ENCODE results near the gene PVALEF.

Gene PVALEF

DNA sequence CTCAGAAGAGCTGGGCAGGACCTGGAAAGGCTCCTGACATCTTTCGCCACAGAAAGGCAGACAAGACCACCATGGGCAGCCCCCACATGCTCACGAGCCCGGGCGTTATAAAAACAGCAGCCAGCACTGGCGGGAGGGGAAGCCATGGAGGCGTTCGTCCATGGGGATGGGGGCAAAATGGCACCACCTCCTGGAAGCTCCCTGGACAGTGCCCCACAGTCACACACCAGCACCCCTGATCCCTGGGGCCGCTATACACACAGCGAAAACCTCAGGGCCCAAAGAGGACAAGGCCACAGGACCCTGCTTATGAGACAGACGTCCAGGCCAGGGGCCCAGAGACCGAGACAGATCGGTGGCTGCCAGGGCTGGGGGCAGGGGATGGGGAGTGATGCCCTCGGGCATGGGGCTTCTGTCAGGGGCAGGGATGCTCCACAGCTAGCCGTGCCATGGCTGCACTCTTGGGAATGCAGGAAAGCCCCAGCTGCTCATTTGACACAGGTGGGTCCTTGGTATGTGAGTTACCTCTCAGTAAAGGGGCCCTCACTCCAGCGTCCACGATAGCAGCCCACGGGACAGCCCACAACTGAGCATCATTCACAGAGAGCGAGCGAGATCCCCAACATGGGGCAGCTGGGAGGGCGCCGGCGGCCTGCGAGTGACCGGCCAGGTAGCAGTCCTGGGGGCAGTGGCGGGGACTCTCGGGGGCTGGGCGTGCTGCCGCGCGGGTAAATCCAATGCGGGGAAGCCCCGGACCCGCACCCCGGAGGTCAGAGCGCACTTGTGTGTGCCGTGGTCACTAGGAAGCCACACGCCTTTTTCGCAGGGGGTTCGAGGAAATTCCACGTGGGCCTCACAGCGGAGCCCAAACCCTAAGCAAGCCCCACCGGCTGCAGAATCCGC lies 6.4 kb upstream of the PVALEF start:
- no peak for TF ChIP-seq GABPA (IDR thresholded peaks at IDR 0.05; ENCODE audit: low read depth)
- TF ChIP-seq POLR2AphosphoS5 (IDR thresholded peaks at IDR 0.05; ENCODE audit: low read depth), result no peak
- Histone ChIP-seq H3K27me3 (ENCODE audit: insufficient read depth, poor library complexity, severe bottlenecking) (no peaks in the 10 kb centered on the region), H3K4me3 (replicated peaks; ENCODE audit: insufficient read depth, low read length) (no peak overlapping the region), H3K27ac (replicated peaks) (no peak overlapping the region)
- DNase-seq (ENCODE audit: low read depth in 1 of 2, low spot score in 1 of 2), result no peak

DNA sequence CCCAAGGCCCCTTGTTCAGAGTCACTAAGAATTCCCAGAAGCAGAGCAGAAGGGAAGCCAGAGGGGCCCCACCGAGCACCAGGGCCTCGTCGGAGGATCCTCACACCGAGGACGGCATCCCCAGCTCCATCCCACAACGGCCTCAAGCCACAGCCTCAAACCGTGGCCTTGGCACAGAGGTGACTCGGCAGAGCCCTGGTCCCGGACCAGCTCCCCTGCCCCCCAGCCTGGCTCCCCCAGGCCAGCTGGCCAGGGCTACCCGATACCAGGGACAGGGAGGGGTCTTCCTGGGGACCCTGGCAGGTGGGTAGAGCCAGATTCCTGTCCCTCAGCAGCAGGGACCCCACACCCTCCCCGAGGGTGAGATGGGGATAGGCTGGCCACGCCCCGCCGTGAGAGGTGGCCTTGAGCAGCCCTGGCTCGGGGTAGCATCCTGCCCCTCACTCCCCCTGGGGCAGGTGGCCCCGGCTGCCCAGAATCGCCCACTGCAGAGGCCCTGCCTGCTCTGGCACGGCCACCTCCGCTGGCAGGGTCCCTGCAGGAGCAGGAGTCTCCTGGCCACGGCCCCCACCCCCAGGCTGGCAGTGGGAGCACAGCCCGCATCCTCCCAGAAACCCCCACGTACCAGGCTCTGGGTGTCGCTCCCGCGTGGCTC lies 5.6 kb upstream of the PVALEF start:
- no peak for TF ChIP-seq SPI1 (IDR thresholded peaks at IDR 0.05; ENCODE audit: borderline replicate concordance, low read depth)
- TF ChIP-seq, protein P1, sequence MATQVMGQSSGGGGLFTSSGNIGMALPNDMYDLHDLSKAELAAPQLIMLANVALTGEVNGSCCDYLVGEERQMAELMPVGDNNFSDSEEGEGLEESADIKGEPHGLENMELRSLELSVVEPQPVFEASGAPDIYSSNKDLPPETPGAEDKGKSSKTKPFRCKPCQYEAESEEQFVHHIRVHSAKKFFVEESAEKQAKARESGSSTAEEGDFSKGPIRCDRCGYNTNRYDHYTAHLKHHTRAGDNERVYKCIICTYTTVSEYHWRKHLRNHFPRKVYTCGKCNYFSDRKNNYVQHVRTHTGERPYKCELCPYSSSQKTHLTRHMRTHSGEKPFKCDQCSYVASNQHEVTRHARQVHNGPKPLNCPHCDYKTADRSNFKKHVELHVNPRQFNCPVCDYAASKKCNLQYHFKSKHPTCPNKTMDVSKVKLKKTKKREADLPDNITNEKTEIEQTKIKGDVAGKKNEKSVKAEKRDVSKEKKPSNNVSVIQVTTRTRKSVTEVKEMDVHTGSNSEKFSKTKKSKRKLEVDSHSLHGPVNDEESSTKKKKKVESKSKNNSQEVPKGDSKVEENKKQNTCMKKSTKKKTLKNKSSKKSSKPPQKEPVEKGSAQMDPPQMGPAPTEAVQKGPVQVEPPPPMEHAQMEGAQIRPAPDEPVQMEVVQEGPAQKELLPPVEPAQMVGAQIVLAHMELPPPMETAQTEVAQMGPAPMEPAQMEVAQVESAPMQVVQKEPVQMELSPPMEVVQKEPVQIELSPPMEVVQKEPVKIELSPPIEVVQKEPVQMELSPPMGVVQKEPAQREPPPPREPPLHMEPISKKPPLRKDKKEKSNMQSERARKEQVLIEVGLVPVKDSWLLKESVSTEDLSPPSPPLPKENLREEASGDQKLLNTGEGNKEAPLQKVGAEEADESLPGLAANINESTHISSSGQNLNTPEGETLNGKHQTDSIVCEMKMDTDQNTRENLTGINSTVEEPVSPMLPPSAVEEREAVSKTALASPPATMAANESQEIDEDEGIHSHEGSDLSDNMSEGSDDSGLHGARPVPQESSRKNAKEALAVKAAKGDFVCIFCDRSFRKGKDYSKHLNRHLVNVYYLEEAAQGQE (IDR thresholded peaks at IDR 0.05; ENCODE audit: insufficient replicate concordance, low read depth), result no peak
- no peak for TF ChIP-seq GABPA (IDR thresholded peaks at IDR 0.05; ENCODE audit: low read depth)
- TF ChIP-seq POLR2AphosphoS5 (IDR thresholded peaks at IDR 0.05; ENCODE audit: low read depth), result no peak
- TF ChIP-seq, protein P2, sequence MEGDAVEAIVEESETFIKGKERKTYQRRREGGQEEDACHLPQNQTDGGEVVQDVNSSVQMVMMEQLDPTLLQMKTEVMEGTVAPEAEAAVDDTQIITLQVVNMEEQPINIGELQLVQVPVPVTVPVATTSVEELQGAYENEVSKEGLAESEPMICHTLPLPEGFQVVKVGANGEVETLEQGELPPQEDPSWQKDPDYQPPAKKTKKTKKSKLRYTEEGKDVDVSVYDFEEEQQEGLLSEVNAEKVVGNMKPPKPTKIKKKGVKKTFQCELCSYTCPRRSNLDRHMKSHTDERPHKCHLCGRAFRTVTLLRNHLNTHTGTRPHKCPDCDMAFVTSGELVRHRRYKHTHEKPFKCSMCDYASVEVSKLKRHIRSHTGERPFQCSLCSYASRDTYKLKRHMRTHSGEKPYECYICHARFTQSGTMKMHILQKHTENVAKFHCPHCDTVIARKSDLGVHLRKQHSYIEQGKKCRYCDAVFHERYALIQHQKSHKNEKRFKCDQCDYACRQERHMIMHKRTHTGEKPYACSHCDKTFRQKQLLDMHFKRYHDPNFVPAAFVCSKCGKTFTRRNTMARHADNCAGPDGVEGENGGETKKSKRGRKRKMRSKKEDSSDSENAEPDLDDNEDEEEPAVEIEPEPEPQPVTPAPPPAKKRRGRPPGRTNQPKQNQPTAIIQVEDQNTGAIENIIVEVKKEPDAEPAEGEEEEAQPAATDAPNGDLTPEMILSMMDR (IDR thresholded peaks at IDR 0.05; ENCODE audit: insufficient read depth, low read length), result no peak
- DNase-seq (ENCODE audit: low read depth in 1 of 2, low spot score in 1 of 2), result no peak
- Histone ChIP-seq H3K4me3 (replicated peaks; ENCODE audit: insufficient read depth, low read length) (peak overlapping the region; percentile 30), H3K27me3 (ENCODE audit: insufficient read depth, poor library complexity, severe bottlenecking) (peaks cover 2% of the 10 kb centered on the region), H3K27ac (replicated peaks) (peak overlapping the region; percentile 27)

DNA sequence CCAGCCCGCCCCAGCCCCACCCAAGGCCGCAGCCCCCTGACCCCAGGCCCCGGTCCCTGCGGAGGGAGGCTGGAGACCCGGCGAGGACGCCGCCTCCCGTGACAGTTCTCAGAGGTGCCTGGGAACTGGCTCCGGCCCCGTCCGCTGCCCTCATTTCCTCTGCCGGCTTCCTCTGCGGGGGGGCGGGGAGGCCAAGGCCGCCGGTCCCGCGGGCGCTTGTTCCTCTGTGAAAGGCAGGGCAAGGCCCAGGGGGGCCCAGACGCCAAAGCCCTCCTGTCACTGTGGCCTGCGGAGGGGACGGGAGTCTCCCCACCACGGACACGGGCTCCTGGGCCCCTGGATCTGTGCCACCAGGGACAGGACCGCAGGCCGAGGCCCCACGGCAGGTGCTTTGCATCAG lies 5.0 kb upstream of the PVALEF start:
- H3K4me3 ChIP-seq (replicated peaks; ENCODE audit: insufficient read depth, low read length), result peak overlapping the region; percentile 30
- peaks cover 7% of the 10 kb centered on the region for H3K27me3 ChIP-seq (ENCODE audit: insufficient read depth, poor library complexity, severe bottlenecking)
- peak in 1 of 2 experiments; percentile 41 for DNase-seq (ENCODE audit: low read depth in 1 of 2, low spot score in 1 of 2)
- TF ChIP-seq POLR2AphosphoS5 (IDR thresholded peaks at IDR 0.05; ENCODE audit: low read depth) (no peak), GABPA (IDR thresholded peaks at IDR 0.05; ENCODE audit: low read depth) (no peak), SPI1 (IDR thresholded peaks at IDR 0.05; ENCODE audit: borderline replicate concordance, low read depth) (no peak)
- TF ChIP-seq, protein P1 (IDR thresholded peaks at IDR 0.05; ENCODE audit: insufficient replicate concordance, low read depth), result no peak
- TF ChIP-seq, protein P2 (IDR thresholded peaks at IDR 0.05; ENCODE audit: insufficient read depth, low read length), result no peak
- H3K27ac ChIP-seq (replicated peaks), result peak overlapping the region; percentile 27

DNA sequence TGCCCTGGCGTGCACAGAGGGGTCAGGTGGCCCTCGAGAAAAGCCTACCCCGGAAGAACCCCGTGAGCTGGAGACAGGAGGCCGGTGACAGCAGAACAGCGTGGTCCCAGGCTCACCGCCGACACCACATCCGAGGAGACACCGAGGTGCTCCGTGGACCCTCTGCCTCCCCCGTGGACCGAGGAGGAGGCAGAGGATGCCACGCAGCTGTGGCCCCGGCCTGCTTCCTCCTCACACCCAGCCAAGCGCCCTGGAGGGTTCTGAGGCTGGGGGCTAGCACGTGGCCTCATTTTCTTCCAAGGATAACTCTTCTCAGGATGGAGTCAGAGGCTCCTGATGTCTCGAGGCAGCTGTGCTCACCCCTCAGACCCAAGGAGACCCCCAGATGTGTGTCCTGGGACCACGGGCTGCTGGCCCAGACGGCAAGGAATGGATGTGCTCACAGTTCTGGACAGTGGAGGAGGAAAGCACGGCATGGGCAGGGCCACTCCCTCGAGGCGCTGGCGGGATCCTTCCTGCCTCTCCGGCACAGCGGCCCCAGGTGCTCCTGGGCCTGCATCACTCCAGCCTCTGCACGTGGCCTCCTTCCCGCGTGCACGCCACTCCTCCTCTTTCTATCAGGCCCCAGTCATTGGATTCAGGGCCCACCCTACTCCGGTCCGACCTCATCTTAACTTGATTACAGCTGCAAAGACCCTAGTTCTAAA lies 4.4 kb upstream of the PVALEF start:
- no peak for TF ChIP-seq POLR2AphosphoS5 (IDR thresholded peaks at IDR 0.05; ENCODE audit: low read depth)
- TF ChIP-seq, protein P2 (IDR thresholded peaks at IDR 0.05; ENCODE audit: insufficient read depth, low read length), result no peak
- no peak for TF ChIP-seq SPI1 (IDR thresholded peaks at IDR 0.05; ENCODE audit: borderline replicate concordance, low read depth)
- TF ChIP-seq, protein P1 (IDR thresholded peaks at IDR 0.05; ENCODE audit: insufficient replicate concordance, low read depth), result no peak
- TF ChIP-seq GABPA (IDR thresholded peaks at IDR 0.05; ENCODE audit: low read depth), result no peak
- Histone ChIP-seq H3K4me3 (replicated peaks; ENCODE audit: insufficient read depth, low read length) (no peak overlapping the region), H3K27me3 (ENCODE audit: insufficient read depth, poor library complexity, severe bottlenecking) (peaks cover 11% of the 10 kb centered on the region), H3K27ac (replicated peaks) (no peak overlapping the region)
- DNase-seq (ENCODE audit: low read depth in 1 of 2, low spot score in 1 of 2), result no peak
